ENCODE measurements around the gene SIL1.
A peak's percentile ranks its signal among the peaks of the same experiment; 100 is the strongest.

SIL1 gene

GRCh38 chr5:139186752-139187326 lies 11.3 kb downstream of the SIL1 start:
- no peak overlapping the region for H3K27ac ChIP-seq
- no peak for TF ChIP-seq CTCF (conservative IDR thresholded peaks at IDR 0.05)

GRCh38 chr5:139186261-139186660 lies 11.9 kb downstream of the SIL1 start:
- no peak overlapping the region for H3K27ac ChIP-seq
- no peak for TF ChIP-seq CTCF (conservative IDR thresholded peaks at IDR 0.05)

- H3K27ac ChIP-seq = no peak overlapping the region
- no peak for TF ChIP-seq CTCF (conservative IDR thresholded peaks at IDR 0.05)
These were observed 12.6 kb downstream of the SIL1 start for GRCh38 chr5:139185589-139185988.

- TF ChIP-seq CTCF (conservative IDR thresholded peaks at IDR 0.05) = no peak
- H3K27ac ChIP-seq = no peak overlapping the region
These were observed 14.7 kb downstream of the SIL1 start for GRCh38 chr5:139183502-139183901.

GRCh38 chr5:139182528-139183296 lies 15.5 kb downstream of the SIL1 start:
- no peak overlapping the region for H3K27ac ChIP-seq
- TF ChIP-seq CTCF (conservative IDR thresholded peaks at IDR 0.05) = no peak

GRCh38 chr5:139181835-139182452 lies 16.2 kb downstream of the SIL1 start:
- TF ChIP-seq CTCF (conservative IDR thresholded peaks at IDR 0.05) = no peak
- H3K27ac ChIP-seq = 0 out of 2 replicates have a peak overlapping the region, but pooled peaks have one; percentile 7

- TF ChIP-seq CTCF (conservative IDR thresholded peaks at IDR 0.05) = no peak
- H3K27ac ChIP-seq = 0 out of 2 replicates have a peak overlapping the region, but pooled peaks have one; percentile 7
These were observed 16.8 kb downstream of the SIL1 start for GRCh38 chr5:139181322-139181730.

Measured in VCaP (cell line).